Astrocyte of the cerebellum (primary cell): ENCODE data around the gene SYT9.

Source experiments
- DNase-seq: peaks from one replicate; pipeline ENCODE4 v3.0.0-alpha.2; 2011; ENCODE audit warnings: low read depth
- H3K4me3 ChIP-seq: 2 replicates; pipeline ENCODE4 v1.5.1; 2011; ENCODE audit warnings: mild to moderate bottlenecking, low read depth, low read length, moderate library complexity
- CTCF ChIP-seq: IDR thresholded peaks from 2 replicates; pipeline ENCODE4 v1.5.1; 2012; ENCODE audit warnings: low read length, low read depth, moderate library complexity, mild to moderate bottlenecking; ENCODE audit errors: missing control alignments
- in situ Hi-C: cut with HindIII; loops from 2 replicates; pipeline ENCODE4 v1.10.0; 2017; ENCODE audit warnings: low sequenced_read_pairs

SYT9 gene

GRCh38 chr11:7381937-7382336 is 130.2 kb downstream of the SYT9 start:
- no peak for TF ChIP-seq CTCF
- DNase-seq = no peak
- no peak overlapping the region for H3K4me3 ChIP-seq
- in situ Hi-C loops = no loop called here

GRCh38 chr11:7383406-7383805 is 131.7 kb downstream of the SYT9 start:
- DNase-seq = no peak
- H3K4me3 ChIP-seq = no peak overlapping the region
- in situ Hi-C loops = no loop called here
- TF ChIP-seq CTCF = no peak

- H3K4me3 ChIP-seq = no peak overlapping the region
- no peak for DNase-seq
- in situ Hi-C loops = no loop called here
- TF ChIP-seq CTCF = no peak
These were observed 133.0 kb downstream of the SYT9 start for GRCh38 chr11:7384691-7385090.

GRCh38 chr11:7385532-7385931 is 133.8 kb downstream of the SYT9 start:
- no peak overlapping the region for H3K4me3 ChIP-seq
- DNase-seq = no peak
- no peak for TF ChIP-seq CTCF
- in situ Hi-C loops = no loop called here

- H3K4me3 ChIP-seq = no peak overlapping the region
- TF ChIP-seq CTCF = no peak
- DNase-seq = no peak
- in situ Hi-C loops = no loop called here
These were observed 162.5 kb downstream of the SYT9 start for GRCh38 chr11:7413961-7414915.

- no peak for DNase-seq
- in situ Hi-C loops = no loop called here
- H3K4me3 ChIP-seq = no peak overlapping the region
- TF ChIP-seq CTCF = no peak
These were observed 163.5 kb downstream of the SYT9 start for GRCh38 chr11:7414973-7415817.
